DND-41 (cell line): ENCODE data around the gene GRID2.

Experiments
- ATAC-seq: fragments of 200-7000 bp; cut with Tn5 transposase; 3 replicates; pipeline ENCODE4 v1.9.1; 2021; ENCODE audit warnings: low read depth; ENCODE audit not compliant: insufficient read depth
- DNase-seq: peaks from one replicate; pipeline ENCODE4 v3.0.0-alpha.2; 2020
- H2AFZ ChIP-seq: 2 replicates; pipeline ENCODE4 v1.6.0; 2012; ENCODE audit warnings: low read depth, low read length
- H3K27ac ChIP-seq: 2 replicates; pipeline ENCODE4 v1.5.1; 2012; ENCODE audit warnings: low read length, inconsistent platforms
- H3K27me3 ChIP-seq: fragments of 200-600 bp; sonication (generic); 2 replicates; pipeline ENCODE4 v1.6.0; 2012; ENCODE audit warnings: low read length, mild to moderate bottlenecking, inconsistent platforms; ENCODE audit not compliant: insufficient read depth, poor library complexity
- H3K36me3 ChIP-seq: 2 replicates; pipeline ENCODE4 v1.5.1; 2012; ENCODE audit warnings: low read length, inconsistent platforms; ENCODE audit not compliant: insufficient read depth
- H3K4me1 ChIP-seq: 2 replicates; pipeline ENCODE4 v1.5.1; 2012; ENCODE audit warnings: mild to moderate bottlenecking, low read length; ENCODE audit not compliant: insufficient read depth
- H3K4me2 ChIP-seq: 2 replicates; pipeline ENCODE4 v1.6.0; 2012; ENCODE audit warnings: mild to moderate bottlenecking, moderate library complexity, low read length, inconsistent platforms; ENCODE audit not compliant: insufficient read depth
- H3K4me3 ChIP-seq, 2 experiments: fragments of 200-600 bp in 1 of 2; shearing (Covaris generic) in 1 of 2; 2 replicates each; pipeline ENCODE4 v1.5.1; 2012 to 2016; ENCODE audit warnings: inconsistent platforms in 2 of 2, low read length in 2 of 2, mild to moderate bottlenecking in 2 of 2, low read depth in 1 of 2, moderate library complexity in 1 of 2
- H3K79me2 ChIP-seq: 2 replicates; pipeline ENCODE4 v1.6.0; 2012; ENCODE audit warnings: low read length, inconsistent platforms; ENCODE audit not compliant: insufficient read depth
- H3K9ac ChIP-seq: 2 replicates; pipeline ENCODE4 v1.6.0; 2012; ENCODE audit warnings: low read depth, mild to moderate bottlenecking, inconsistent platforms, low read length, moderate library complexity
- H3K9me3 ChIP-seq: 2 replicates; pipeline ENCODE4 v1.5.1; 2012; ENCODE audit warnings: low read length, moderate library complexity, mild to moderate bottlenecking, inconsistent platforms; ENCODE audit not compliant: insufficient read depth, severe bottlenecking
- H4K20me1 ChIP-seq: 2 replicates; pipeline ENCODE4 v1.6.0; 2012; ENCODE audit warnings: low read length; ENCODE audit not compliant: insufficient read depth
- EZH2 ChIP-seq: IDR thresholded peaks from 3 replicates; pipeline ENCODE4 v1.6.1; 2012; ENCODE audit warnings: borderline replicate concordance, low read depth, mild to moderate bottlenecking, moderate library complexity, low read length, inconsistent platforms; ENCODE audit not compliant: severe bottlenecking
- TF ChIP-seq, protein P1 (sequence below): IDR thresholded peaks from 2 replicates; pipeline ENCODE4 v1.5.1; 2012; ENCODE audit warnings: borderline replicate concordance, low read length, moderate library complexity, mild to moderate bottlenecking; ENCODE audit not compliant: poor library complexity, severe bottlenecking; ENCODE audit errors: extremely low read depth

The GRID2 gene

DNA sequence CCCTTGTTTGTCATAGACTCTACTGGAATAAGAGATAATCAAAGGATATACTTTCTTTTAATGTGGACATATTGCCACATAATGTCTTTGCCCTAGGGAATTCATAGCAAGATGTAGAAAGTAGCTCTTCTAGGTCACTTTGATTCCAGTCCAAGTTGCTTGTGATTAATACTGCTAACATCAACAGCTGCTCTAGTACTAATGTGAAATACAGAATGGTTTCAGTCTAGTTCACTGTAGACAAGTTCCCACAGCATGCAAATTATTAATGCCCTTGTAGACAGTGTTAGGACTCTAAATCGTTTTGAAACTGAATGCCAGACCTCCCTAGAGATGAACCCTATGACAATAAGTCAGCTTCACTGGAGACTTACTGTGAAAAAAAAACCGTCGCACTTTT lies 1030.2 kb downstream of the GRID2 start:
- no peak for TF ChIP-seq EZH2
- TF ChIP-seq, protein P1, sequence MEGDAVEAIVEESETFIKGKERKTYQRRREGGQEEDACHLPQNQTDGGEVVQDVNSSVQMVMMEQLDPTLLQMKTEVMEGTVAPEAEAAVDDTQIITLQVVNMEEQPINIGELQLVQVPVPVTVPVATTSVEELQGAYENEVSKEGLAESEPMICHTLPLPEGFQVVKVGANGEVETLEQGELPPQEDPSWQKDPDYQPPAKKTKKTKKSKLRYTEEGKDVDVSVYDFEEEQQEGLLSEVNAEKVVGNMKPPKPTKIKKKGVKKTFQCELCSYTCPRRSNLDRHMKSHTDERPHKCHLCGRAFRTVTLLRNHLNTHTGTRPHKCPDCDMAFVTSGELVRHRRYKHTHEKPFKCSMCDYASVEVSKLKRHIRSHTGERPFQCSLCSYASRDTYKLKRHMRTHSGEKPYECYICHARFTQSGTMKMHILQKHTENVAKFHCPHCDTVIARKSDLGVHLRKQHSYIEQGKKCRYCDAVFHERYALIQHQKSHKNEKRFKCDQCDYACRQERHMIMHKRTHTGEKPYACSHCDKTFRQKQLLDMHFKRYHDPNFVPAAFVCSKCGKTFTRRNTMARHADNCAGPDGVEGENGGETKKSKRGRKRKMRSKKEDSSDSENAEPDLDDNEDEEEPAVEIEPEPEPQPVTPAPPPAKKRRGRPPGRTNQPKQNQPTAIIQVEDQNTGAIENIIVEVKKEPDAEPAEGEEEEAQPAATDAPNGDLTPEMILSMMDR = no peak
- Histone ChIP-seq H3K79me2 (no peaks in the 10 kb centered on the region), H3K4me2 (no peak overlapping the region), H3K9me3 (no peaks in the 10 kb centered on the region), H2AFZ (no peak overlapping the region), H3K4me3 (no peak overlapping the region), H3K9ac (no peak overlapping the region), H4K20me1 (no peaks in the 10 kb centered on the region), H3K36me3 (no peaks in the 10 kb centered on the region), H3K4me1 (no peaks in the 10 kb centered on the region), H3K27ac (no peak overlapping the region), H3K27me3 (no peaks in the 10 kb centered on the region)
- ATAC-seq (no peak), DNase-seq (no peak)

DNA sequence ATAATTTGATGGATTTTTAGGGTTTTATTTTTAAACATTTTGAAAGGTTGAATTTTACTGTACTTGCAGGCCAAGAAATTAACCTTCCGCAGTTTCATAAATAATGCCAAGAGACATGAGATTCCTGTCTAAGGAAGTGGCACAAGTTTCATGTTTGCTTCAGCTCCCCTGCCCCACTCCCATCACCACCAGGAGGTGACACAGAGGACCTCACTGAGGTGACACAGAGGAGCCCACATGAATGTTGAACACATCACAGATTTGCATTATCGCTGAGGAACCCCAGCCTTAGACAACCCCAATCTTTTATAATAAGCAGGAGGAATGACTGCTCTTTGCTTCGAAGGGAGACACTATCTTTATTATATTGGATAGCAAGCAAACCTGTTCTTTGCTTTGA lies 1033.4 kb downstream of the GRID2 start:
- ATAC-seq (no peak), DNase-seq (no peak)
- no peaks in the 10 kb centered on the region for H3K9me3 ChIP-seq
- H3K4me3 ChIP-seq = no peak overlapping the region
- no peaks in the 10 kb centered on the region for H3K27me3 ChIP-seq
- no peak overlapping the region for H3K9ac ChIP-seq
- H2AFZ ChIP-seq = no peak overlapping the region
- H4K20me1 ChIP-seq = no peaks in the 10 kb centered on the region
- H3K27ac ChIP-seq = no peak overlapping the region
- H3K79me2 ChIP-seq = no peaks in the 10 kb centered on the region
- no peaks in the 10 kb centered on the region for H3K4me1 ChIP-seq
- no peaks in the 10 kb centered on the region for H3K36me3 ChIP-seq
- TF ChIP-seq, protein P1 = no peak
- TF ChIP-seq EZH2 = no peak
- no peak overlapping the region for H3K4me2 ChIP-seq

DNA sequence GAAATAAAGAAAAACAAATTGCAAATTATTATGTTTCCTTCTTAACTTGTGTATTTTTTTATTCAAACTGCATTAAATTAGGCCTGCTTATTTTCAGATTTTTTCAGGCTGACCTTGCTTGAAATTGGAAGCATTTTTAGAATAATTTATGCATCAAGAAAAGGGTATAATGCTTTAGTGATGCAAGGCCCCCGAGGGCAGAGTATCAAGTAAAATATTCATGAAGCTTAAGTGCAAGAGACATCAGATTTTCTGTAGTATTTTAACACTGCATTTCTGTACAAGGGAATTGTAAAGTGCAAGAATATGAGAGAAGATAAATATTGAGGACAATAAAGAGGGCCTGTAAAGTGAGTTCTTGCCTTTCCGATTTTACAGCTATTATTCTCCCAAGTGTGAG lies 1039.0 kb downstream of the GRID2 start:
- ATAC-seq (no peak), DNase-seq (no peak)
- H3K9me3 ChIP-seq = no peaks in the 10 kb centered on the region
- H3K4me1 ChIP-seq = no peaks in the 10 kb centered on the region
- TF ChIP-seq, protein P1 = no peak
- no peak for TF ChIP-seq EZH2
- H3K27ac ChIP-seq = no peak overlapping the region
- H3K36me3 ChIP-seq = no peaks in the 10 kb centered on the region
- H3K27me3 ChIP-seq = no peaks in the 10 kb centered on the region
- no peak overlapping the region for H3K4me2 ChIP-seq
- H3K9ac ChIP-seq = no peak overlapping the region
- no peak overlapping the region for H2AFZ ChIP-seq
- no peaks in the 10 kb centered on the region for H3K79me2 ChIP-seq
- H4K20me1 ChIP-seq = no peaks in the 10 kb centered on the region
- no peak overlapping the region for H3K4me3 ChIP-seq

DNA sequence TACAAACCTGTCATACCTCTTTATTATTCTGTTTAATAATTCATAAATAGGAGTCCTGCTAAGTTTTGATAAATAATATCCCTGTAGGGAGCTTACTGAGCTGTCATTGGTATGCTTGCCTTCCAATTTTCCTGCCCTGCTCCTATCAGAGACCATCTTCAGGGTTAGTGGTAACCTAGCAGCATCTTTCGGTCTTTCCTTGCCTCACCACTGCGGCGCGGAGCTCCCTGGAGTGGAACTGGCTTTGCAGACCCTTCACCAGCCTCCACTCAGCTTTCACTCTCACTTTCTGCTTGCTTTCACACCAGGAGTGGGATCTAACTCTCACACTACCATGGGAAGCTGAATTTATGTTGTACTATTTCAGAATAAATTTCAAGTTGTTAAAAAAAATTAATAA lies 1043.1 kb downstream of the GRID2 start:
- H3K4me1 ChIP-seq = no peaks in the 10 kb centered on the region
- no peaks in the 10 kb centered on the region for H3K79me2 ChIP-seq
- no peak overlapping the region for H3K27ac ChIP-seq
- H3K36me3 ChIP-seq = no peaks in the 10 kb centered on the region
- H4K20me1 ChIP-seq = no peaks in the 10 kb centered on the region
- H3K9ac ChIP-seq = no peak overlapping the region
- no peak for ATAC-seq
- TF ChIP-seq EZH2 = no peak
- TF ChIP-seq, protein P1 = no peak
- no peak overlapping the region for H3K4me3 ChIP-seq
- DNase-seq = no peak
- H3K27me3 ChIP-seq = no peaks in the 10 kb centered on the region
- H2AFZ ChIP-seq = no peak overlapping the region
- no peak overlapping the region for H3K4me2 ChIP-seq
- no peaks in the 10 kb centered on the region for H3K9me3 ChIP-seq
